WTC11 (cell line): ENCODE measurements around the gene HMCN1. TPM values are rescaled to one million over a fixed set of nuclear protein-coding genes. Genes with fewer than 3 reads are reported as not detected.

Source experiments
- AR ChIP-seq: fragments of 250-450 bp; sonication (Bioruptor Pico); IDR thresholded peaks from 2 replicates; pipeline ENCODE4 v1.9.0; 2021; ENCODE audit warnings: mild to moderate bottlenecking
- CBFB ChIP-seq: sonication (generic); formaldehyde crosslinking; IDR thresholded peaks from 2 replicates; pipeline ENCODE4 v1.8.1; 2022; ENCODE audit warnings: mild to moderate bottlenecking, low read depth, missing genetic modification reagents
- CREB1 ChIP-seq: sonication (generic); formaldehyde crosslinking; IDR thresholded peaks from 2 replicates; pipeline ENCODE4 v1.8.0; 2023; ENCODE audit warnings: mild to moderate bottlenecking, missing genetic modification reagents
- CREM ChIP-seq: sonication (generic); formaldehyde crosslinking; IDR thresholded peaks from 2 replicates; pipeline ENCODE4 v1.8.1; 2022; ENCODE audit warnings: mild to moderate bottlenecking, missing genetic modification reagents, moderate library complexity
- ELF4 ChIP-seq: sonication (generic); formaldehyde crosslinking; IDR thresholded peaks from 2 replicates; pipeline ENCODE4 v1.8.1; 2022; ENCODE audit warnings: low read depth, mild to moderate bottlenecking, moderate library complexity, missing genetic modification reagents
- FOXJ3 ChIP-seq: sonication (generic); formaldehyde crosslinking; IDR thresholded peaks from 2 replicates; pipeline ENCODE4 v1.9.0; 2021; ENCODE audit warnings: missing genetic modification reagents, mild to moderate bottlenecking, borderline replicate concordance
- FOXK1 ChIP-seq: sonication (generic); formaldehyde crosslinking; IDR thresholded peaks from 2 replicates; pipeline ENCODE4 v1.8.0; 2022; ENCODE audit warnings: mild to moderate bottlenecking, moderate library complexity, missing genetic modification reagents
- FOXP1 ChIP-seq: sonication (generic); formaldehyde crosslinking; IDR thresholded peaks from 2 replicates; pipeline ENCODE4 v1.8.0; 2022; ENCODE audit warnings: missing genetic modification reagents, mild to moderate bottlenecking, moderate library complexity, borderline replicate concordance
- GABPB1 ChIP-seq: sonication (generic); formaldehyde crosslinking; IDR thresholded peaks from 2 replicates; pipeline ENCODE4 v1.8.1; 2023; ENCODE audit warnings: mild to moderate bottlenecking, missing genetic modification reagents
- GRHL2 ChIP-seq: fragments of 250-450 bp; sonication (Bioruptor Pico); IDR thresholded peaks from 2 replicates; pipeline ENCODE4 v1.8.0; 2022; ENCODE audit warnings: mild to moderate bottlenecking, moderate library complexity; ENCODE audit not compliant: insufficient replicate concordance, severe bottlenecking
- IRF2 ChIP-seq: sonication (generic); formaldehyde crosslinking; IDR thresholded peaks from 2 replicates; pipeline ENCODE4 v1.8.0; 2022; ENCODE audit warnings: low read depth, missing genetic modification reagents, borderline replicate concordance
- KAT7 ChIP-seq: sonication (generic); formaldehyde crosslinking; IDR thresholded peaks from 2 replicates; pipeline ENCODE4 v1.8.1; 2023; ENCODE audit warnings: missing genetic modification reagents, mild to moderate bottlenecking, borderline replicate concordance
- MYBL2 ChIP-seq: sonication (generic); formaldehyde crosslinking; IDR thresholded peaks from 2 replicates; pipeline ENCODE4 v1.8.1; 2023; ENCODE audit warnings: mild to moderate bottlenecking, moderate library complexity, missing genetic modification reagents
- NFATC4 ChIP-seq: fragments of 250-450 bp; sonication (Bioruptor Pico); IDR thresholded peaks from 2 replicates; pipeline ENCODE4 v1.9.0; 2021; ENCODE audit warnings: mild to moderate bottlenecking
- NFYB ChIP-seq: sonication (generic); formaldehyde crosslinking; conservative IDR thresholded peaks from 2 replicates; pipeline ENCODE4 v1.8.0; 2022; ENCODE audit warnings: low read depth, missing genetic modification reagents
- NR1H2 ChIP-seq: sonication (generic); formaldehyde crosslinking; IDR thresholded peaks from 2 replicates; pipeline ENCODE4 v1.9.0; 2021; ENCODE audit warnings: mild to moderate bottlenecking, moderate library complexity, missing genetic modification reagents
- NR2C2 ChIP-seq: sonication (generic); formaldehyde crosslinking; IDR thresholded peaks from 2 replicates; pipeline ENCODE4 v1.8.0; 2022; ENCODE audit warnings: mild to moderate bottlenecking, missing genetic modification reagents
- PRRX2 ChIP-seq: fragments of 250-450 bp; sonication (Bioruptor Pico); IDR thresholded peaks from 2 replicates; pipeline ENCODE4 v1.8.0; 2021; ENCODE audit warnings: mild to moderate bottlenecking
- SMAD3 ChIP-seq: sonication (generic); formaldehyde crosslinking; IDR thresholded peaks from 2 replicates; pipeline ENCODE4 v1.8.0; 2022; ENCODE audit warnings: missing genetic modification reagents, mild to moderate bottlenecking, borderline replicate concordance
- SMAD4 ChIP-seq: sonication (generic); formaldehyde crosslinking; IDR thresholded peaks from 2 replicates; pipeline ENCODE4 v1.8.0; 2022; ENCODE audit warnings: mild to moderate bottlenecking, missing genetic modification reagents
- STAT6 ChIP-seq: sonication (generic); formaldehyde crosslinking; conservative IDR thresholded peaks from 2 replicates; pipeline ENCODE4 v1.8.1; 2023; ENCODE audit warnings: mild to moderate bottlenecking, low read depth, missing genetic modification reagents, moderate library complexity
- TP53 ChIP-seq: sonication (generic); formaldehyde crosslinking; IDR thresholded peaks from 2 replicates; pipeline ENCODE4 v1.8.1; 2023; ENCODE audit warnings: mild to moderate bottlenecking, missing genetic modification reagents
- ZNF138 ChIP-seq: sonication (generic); formaldehyde crosslinking; conservative IDR thresholded peaks from 2 replicates; pipeline ENCODE4 v1.8.1; 2022; ENCODE audit warnings: mild to moderate bottlenecking, moderate library complexity, missing genetic modification reagents
- ZNF263 ChIP-seq: sonication (generic); formaldehyde crosslinking; IDR thresholded peaks from 2 replicates; pipeline ENCODE4 v1.8.1; 2022; ENCODE audit warnings: low read depth, mild to moderate bottlenecking, moderate library complexity, missing genetic modification reagents
- ZNF423 ChIP-seq: fragments of 250-450 bp; sonication (Bioruptor Pico); IDR thresholded peaks from 2 replicates; pipeline ENCODE4 v2.1.2; 2022; ENCODE audit warnings: mild to moderate bottlenecking, moderate library complexity
- ZNF671 ChIP-seq: fragments of 250-450 bp; sonication (Bioruptor Pico); IDR thresholded peaks from 2 replicates; pipeline ENCODE4 v1.8.0; 2021; ENCODE audit warnings: mild to moderate bottlenecking
- ZSCAN18 ChIP-seq: fragments of 250-450 bp; sonication (Bioruptor Pico); IDR thresholded peaks from 2 replicates; pipeline ENCODE4 v2.1.2; 2022; ENCODE audit warnings: mild to moderate bottlenecking, moderate library complexity
- total RNA-seq: library from RNA; stranded (reverse); gene quantifications from 3 replicates; pipeline ENCODE4 v1.2.3, GENCODE V29; 2021
- TF ChIP-seq, protein P1 (sequence below): fragments of 250-450 bp; sonication (Bioruptor Pico); IDR thresholded peaks from 2 replicates; pipeline ENCODE4 v1.8.0; 2021; ENCODE audit warnings: mild to moderate bottlenecking

The HMCN1 gene
- total RNA-seq, 1 experiment from 2014 or later = 5.6 TPM

DNA sequence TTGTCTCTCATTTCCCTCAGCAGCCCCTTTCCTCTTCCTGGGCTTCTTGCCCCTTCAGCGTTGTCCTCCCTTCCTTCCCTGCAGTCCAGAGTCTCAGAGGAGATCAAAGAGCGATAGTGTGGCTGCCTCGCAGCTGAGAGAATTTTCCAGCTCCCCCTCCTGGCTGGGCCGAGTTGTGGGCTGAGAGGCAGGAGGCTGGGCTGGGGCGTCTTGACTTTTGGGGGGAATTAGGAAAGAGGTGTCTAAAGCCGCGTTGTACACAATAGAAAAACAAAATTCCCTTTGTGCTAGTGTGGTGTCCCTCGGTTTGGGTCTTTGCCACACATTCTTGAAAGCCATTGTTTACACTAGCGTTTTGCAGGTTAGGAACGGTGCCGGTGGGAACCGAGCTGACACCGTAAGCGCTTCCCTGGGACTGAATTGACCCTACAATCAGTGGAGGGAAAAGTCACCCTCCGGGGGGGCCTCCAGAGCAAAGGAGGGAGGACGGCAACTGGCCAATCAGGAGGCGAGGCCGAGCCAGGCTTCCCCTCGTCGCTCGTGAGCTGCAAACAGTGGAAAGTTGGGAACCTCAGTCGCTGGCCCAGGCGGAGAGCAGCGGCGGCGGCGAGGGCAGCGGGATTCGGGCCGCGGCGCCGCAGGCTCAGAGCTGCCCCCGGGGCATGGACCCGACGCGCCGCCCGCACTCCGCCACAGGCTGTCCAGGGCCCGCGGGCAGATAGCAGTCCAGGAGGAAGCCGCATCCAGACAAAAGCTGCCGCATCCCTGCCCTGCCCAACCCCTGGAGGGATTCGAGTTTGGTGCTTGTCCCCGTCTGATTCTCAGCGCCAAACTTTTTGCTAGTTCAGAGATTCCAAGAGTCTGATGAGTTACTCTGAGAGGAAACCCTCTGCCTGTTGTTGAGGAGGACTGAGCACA lies at the start of gene HMCN1 (continued):
- no peak for TF ChIP-seq STAT6 (CRISPR knock-in tag)
- TF ChIP-seq GABPB1 (CRISPR knock-in tag) = no peak
- TF ChIP-seq PRRX2 (CRISPR knock-in tag) = peak; percentile 80; the same call in 1 of the 2 replicates
- TF ChIP-seq, protein P1, sequence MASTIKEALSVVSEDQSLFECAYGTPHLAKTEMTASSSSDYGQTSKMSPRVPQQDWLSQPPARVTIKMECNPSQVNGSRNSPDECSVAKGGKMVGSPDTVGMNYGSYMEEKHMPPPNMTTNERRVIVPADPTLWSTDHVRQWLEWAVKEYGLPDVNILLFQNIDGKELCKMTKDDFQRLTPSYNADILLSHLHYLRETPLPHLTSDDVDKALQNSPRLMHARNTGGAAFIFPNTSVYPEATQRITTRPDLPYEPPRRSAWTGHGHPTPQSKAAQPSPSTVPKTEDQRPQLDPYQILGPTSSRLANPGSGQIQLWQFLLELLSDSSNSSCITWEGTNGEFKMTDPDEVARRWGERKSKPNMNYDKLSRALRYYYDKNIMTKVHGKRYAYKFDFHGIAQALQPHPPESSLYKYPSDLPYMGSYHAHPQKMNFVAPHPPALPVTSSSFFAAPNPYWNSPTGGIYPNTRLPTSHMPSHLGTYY = 0 out of 2 replicates have a peak, but pooled peaks have one; percentile 50
- TF ChIP-seq KAT7 (CRISPR knock-in tag) = no peak
- TF ChIP-seq SMAD3 (CRISPR knock-in tag) = no peak
- no peak for TF ChIP-seq GRHL2 (CRISPR knock-in tag)
- peak; percentile 38; the same call in 1 of the 2 replicates for TF ChIP-seq ZNF671 (CRISPR knock-in tag)
- TF ChIP-seq NR1H2 (CRISPR knock-in tag) = no peak
- no peak for TF ChIP-seq ZNF263 (CRISPR knock-in tag)
- peak; percentile 55; the same call in 1 of the 2 replicates for TF ChIP-seq AR
- no peak for TF ChIP-seq CREM
- no peak for TF ChIP-seq CREB1
- no peak for TF ChIP-seq IRF2 (CRISPR knock-in tag)
- TF ChIP-seq ZNF138 (CRISPR knock-in tag) = no peak
- no peak for TF ChIP-seq NFATC4 (CRISPR knock-in tag)
- peak; percentile 38; the same call in 1 of the 2 replicates for TF ChIP-seq FOXP1 (CRISPR knock-in tag)
- TF ChIP-seq NR2C2 (CRISPR knock-in tag) = no peak
- peak; percentile 67 for TF ChIP-seq NFYB (CRISPR knock-in tag)
- TF ChIP-seq FOXK1 = no peak
- no peak for TF ChIP-seq ELF4
- TF ChIP-seq TP53 (CRISPR knock-in tag) = no peak
- TF ChIP-seq SMAD4 (CRISPR knock-in tag) = peak; percentile 22; the same call in 1 of the 2 replicates
- TF ChIP-seq FOXJ3 (CRISPR knock-in tag) = no peak
- no peak for TF ChIP-seq MYBL2
- 0 out of 2 replicates have a peak, but pooled peaks have one; percentile 37 for TF ChIP-seq ZSCAN18 (CRISPR knock-in tag)
- TF ChIP-seq ZNF423 (CRISPR knock-in tag) = 0 out of 2 replicates have a peak, but pooled peaks have one; percentile 8
- TF ChIP-seq CBFB (CRISPR knock-in tag) = no peak
